ENCODE data around the gene RTEL1.

RTEL1 gene

GRCh38 chr20:63690898-63691710 lies 33.0 kb downstream of the RTEL1 start:
- no peak for DNase-seq

- DNase-seq = no peak
These were observed 33.8 kb downstream of the RTEL1 start for GRCh38 chr20:63691711-63692435.

GRCh38 chr20:63692436-63693082 lies 34.4 kb downstream of the RTEL1 start:
- no peak for DNase-seq

- no peak for DNase-seq
These were observed 35.1 kb downstream of the RTEL1 start for GRCh38 chr20:63693083-63693732.

- no peak for DNase-seq
These were observed 35.8 kb downstream of the RTEL1 start for GRCh38 chr20:63693733-63694583.

DNA sequence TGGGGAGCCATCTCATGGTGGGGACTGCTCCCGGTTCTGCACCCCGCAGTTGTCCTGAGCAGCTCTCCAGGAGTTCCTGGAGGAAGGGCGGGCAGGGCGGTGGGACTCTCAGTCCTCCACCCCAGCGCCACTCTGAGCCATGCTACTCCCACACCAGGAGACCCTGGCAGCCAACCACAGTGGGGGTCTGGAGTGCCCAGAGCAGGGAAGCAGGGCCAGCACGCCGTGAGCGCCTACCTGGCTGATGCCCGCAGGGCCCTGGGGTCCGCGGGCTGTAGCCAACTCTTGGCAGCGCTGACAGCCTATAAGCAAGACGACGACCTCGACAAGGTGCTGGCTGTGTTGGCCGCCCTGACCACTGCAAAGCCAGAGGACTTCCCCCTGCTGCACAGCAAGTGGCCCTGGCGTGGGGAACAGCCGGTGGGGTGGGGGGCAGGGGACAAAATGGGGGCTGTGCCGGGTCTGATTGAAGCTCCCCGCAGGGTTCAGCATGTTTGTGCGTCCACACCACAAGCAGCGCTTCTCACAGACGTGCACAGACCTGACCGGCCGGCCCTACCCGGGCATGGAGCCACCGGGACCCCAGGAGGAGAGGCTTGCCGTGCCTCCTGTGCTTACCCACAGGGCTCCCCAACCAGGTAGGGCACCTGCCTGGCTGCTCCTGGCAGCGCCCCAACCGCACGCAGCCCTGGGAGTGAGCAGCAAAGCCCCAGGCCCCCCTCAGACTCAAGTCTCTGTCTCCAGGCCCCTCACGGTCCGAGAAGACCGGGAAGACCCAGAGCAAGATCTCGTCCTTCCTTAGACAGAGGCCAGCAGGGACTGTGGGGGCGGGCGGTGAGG lies 36.7 kb downstream of the RTEL1 start:
- DNase-seq = no peak

DNA sequence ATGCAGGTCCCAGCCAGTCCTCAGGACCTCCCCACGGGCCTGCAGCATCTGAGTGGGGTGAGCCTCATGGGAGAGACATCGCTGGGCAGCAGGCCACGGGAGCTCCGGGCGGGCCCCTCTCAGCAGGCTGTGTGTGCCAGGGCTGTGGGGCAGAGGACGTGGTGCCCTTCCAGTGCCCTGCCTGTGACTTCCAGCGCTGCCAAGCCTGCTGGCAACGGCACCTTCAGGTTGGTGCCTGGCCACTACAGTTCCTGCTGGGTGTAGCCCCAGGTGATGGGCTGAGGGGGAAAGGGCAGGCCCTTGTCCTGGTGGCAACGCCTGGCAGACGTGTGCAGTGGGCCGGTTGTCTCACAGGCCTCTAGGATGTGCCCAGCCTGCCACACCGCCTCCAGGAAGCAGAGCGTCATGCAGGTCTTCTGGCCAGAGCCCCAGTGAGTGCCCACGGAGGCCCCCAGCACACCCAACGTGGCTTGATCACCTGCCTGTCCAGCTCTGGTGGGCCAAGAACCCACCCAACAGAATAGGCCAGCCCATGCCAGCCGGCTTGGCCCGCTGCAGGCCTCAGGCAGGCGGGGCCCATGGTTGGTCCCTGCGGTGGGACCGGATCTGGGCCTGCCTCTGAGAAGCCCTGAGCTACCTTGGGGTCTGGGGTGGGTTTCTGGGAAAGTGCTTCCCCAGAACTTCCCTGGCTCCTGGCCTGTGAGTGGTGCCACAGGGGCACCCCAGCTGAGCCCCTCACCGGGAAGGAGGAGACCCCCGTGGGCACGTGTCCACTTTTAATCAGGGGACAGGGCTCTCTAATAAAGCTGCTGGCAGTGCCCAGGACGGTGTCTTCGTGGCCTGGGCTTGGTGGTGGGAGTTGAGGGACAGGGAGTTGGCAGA lies 37.6 kb downstream of the RTEL1 start:
- DNase-seq = no peak

- no peak for DNase-seq
These were observed 38.2 kb downstream of the RTEL1 start for GRCh38 chr20:63696306-63696627.

DNA sequence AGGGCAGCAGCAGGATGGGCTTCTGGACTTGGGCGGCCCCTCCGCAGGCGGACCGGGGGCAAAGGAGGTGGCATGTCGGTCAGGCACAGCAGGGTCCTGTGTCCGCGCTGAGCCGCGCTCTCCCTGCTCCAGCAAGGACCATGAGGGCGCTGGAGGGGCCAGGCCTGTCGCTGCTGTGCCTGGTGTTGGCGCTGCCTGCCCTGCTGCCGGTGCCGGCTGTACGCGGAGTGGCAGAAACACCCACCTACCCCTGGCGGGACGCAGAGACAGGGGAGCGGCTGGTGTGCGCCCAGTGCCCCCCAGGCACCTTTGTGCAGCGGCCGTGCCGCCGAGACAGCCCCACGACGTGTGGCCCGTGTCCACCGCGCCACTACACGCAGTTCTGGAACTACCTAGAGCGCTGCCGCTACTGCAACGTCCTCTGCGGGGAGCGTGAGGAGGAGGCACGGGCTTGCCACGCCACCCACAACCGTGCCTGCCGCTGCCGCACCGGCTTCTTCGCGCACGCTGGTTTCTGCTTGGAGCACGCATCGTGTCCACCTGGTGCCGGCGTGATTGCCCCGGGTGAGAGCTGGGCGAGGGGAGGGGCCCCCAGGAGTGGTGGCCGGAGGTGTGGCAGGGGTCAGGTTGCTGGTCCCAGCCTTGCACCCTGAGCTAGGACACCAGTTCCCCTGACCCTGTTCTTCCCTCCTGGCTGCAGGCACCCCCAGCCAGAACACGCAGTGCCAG lies 38.7 kb downstream of the RTEL1 start, which contains the start of gene TNFRSF6B:
Gene TNFRSF6B, plus strand, starts transcription at position 25 of the 729 bp plus-strand sequence. Its CDS starts 116 bp downstream, at position 141.
- no peak for DNase-seq

DNA sequence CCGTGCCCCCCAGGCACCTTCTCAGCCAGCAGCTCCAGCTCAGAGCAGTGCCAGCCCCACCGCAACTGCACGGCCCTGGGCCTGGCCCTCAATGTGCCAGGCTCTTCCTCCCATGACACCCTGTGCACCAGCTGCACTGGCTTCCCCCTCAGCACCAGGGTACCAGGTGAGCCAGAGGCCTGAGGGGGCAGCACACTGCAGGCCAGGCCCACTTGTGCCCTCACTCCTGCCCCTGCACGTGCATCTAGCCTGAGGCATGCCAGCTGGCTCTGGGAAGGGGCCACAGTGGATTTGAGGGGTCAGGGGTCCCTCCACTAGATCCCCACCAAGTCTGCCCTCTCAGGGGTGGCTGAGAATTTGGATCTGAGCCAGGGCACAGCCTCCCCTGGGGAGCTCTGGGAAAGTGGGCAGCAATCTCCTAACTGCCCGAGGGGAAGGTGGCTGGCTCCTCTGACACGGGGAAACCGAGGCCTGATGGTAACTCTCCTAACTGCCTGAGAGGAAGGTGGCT lies 39.3 kb downstream of the RTEL1 start:
- DNase-seq = no peak

GRCh38 chr20:63697868-63698545 lies 39.9 kb downstream of the RTEL1 start:
- no peak for DNase-seq

DNA sequence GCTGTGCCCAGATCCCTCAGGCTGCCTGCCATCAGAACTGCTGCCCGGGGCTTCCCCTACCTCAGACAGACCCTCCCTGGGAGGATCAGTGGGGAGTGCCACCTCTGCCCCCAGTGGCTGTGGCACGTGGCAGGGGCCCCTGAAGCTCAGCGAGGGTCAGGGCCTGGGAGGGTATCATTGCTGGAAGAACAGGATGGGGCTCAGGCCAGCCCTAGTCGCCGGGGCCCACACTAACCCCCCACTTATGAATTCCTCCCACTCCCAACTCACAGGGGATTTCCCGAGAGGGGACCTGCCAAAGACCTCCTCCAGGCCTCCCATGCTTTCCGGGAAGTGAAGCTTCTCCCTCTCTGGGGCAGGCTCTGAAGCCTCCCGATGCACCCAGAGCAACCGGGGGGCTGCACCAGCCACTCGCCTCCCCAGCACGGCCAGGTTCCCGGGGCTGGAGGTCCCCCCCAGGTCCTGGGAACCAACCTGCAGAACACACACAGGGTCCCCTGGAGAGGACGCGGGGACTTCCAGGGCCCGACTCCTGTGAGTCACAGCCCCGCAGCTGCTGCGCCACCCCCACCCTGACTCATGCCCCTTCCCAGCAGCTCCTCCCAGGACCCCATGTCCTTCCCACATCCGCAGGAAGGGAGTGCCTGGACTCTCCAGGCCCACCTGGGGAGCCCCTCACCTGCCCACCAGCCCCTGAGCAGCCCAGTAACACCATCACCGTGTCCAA lies 40.8 kb downstream of the RTEL1 start:
- DNase-seq = no peak

GRCh38 chr20:63699466-63700198 lies 41.5 kb downstream of the RTEL1 start:
- DNase-seq = no peak

DNA sequence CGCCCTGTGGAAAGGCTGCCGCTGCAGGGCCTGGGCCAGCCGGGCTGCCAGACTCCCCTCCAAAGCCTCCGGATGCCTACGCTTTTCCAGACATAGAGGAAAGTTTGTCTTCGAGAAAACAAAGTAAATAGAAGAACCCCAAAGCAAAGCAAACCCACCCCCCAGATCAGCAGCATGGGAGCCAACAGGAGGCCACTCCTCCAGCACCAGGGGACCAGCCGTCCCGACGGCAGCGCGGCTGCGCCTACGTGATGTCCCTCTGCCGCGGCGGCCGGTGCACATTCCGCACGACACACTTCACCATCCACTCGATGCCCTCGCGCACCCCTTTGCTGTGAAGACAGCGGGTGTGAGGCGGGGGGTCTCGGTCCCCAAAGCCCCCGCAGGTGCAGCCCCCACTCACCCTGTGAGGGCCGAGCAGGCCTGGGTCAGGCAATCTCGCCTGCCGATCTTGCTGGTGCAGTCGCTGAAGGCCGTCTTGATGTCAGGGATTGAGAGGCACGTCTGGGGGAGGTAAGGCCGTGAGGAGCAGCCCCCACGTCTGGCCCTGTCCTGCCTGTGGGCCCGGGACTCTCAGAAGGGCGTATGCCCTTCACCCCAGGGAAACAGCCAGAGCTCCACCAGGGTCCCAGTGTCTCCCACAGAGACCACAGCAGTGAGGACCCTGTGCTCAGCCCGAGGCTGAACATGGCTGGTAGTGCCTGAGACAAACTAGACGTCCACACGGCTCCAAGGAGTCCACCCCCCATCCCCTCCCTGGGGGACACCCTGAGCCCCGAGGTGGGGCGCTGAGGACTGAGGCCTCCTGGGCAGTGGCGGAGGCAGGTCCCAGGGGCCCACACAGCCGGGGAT lies 42.3 kb downstream of the RTEL1 start:
- no peak for DNase-seq

DNA sequence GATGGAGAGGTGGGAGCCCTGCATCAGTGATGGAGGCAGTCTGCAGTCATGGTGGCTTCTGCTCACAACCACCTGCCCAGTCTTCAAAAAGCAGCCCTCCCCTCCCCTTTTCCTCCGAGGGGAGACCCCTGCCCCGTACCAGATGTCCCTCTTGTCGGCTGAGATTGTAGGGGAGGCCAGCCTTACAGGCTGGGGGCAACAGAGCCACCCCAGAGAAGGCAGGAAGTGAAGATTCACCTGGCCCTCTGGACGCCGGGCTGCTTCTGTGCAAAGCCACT lies 42.9 kb downstream of the RTEL1 start:
- no peak for DNase-seq

GRCh38 chr20:63701329-63702035 lies 43.4 kb downstream of the RTEL1 start:
- no peak for DNase-seq
